ENCODE measurements around the gene CIP2A.

CIP2A gene

DNA sequence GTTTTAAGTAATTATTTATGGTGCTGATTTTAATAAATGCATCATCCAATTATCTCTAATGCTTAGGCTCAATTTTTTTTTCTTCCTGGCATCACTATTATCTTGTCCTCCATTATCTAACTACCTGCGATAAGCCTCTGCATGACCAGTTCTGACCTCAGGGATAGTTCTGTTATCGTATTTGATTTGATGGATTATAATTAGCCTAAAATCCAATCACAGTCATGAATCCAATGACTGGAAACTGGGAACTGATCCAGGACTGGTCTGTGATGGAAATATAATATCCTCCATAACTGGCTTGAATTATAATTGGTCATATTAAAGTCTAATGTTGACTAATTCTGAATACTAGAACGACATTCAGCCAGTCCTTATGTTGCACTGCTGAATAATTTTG is 80.0 kb downstream of the CIP2A start:
- DNase-seq, result no peak

DNA sequence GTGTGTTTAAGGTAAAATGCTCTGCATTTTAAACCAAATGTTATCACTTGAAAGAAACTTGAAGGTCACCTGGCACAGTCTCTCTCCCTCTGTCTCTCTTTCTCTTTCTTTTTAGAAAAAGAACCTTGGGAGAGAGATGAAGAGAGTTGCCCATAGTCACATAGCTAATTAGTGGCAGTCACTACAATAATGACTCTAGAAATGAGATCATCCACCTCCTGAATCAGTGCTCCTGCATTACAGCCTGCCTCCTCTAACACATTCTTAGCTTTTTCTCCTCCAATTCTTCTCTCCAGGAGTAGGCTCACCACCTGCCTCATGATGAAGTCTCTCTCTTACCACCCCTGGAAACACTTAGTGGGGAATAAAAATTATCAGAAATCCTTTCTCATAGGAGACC is 81.3 kb downstream of the CIP2A start:
- DNase-seq, result no peak

DNA sequence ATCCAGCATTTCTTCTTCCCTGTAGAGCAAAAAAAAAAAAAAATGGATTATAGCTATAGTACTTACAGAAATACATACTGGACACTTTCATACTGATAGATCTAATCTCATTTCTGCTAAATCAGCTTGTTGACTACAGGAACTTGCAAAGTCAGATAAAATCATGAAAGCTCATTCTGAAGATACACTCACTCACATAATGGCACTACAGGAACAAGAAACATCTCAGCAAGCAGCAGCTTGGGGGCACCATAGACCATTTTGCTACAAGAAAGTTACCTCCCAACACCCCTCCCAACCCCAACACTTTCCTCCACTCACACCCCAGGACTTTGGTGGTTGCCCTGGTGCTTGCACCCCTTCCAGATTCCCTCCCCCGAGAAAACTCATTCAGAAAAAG is 83.4 kb downstream of the CIP2A start:
- no peak for DNase-seq

DNA sequence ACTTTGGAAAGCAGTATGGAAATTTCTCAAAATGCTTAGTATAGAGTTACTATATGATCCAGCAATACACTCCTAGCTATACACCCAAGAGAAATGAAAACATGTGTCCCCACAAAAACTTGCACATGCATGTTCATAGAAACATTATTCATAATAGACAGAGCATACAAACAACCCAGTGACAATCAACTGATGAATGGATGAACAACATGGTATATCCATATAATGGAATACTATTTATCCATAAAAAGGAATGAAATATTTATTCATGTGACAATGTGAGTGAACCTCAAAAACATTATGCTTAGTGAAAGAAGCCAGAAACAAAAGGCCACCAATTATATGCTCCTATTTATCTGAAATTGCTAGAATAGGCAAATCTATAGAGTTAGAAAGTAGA is 85.5 kb downstream of the CIP2A start:
- no peak for DNase-seq

DNA sequence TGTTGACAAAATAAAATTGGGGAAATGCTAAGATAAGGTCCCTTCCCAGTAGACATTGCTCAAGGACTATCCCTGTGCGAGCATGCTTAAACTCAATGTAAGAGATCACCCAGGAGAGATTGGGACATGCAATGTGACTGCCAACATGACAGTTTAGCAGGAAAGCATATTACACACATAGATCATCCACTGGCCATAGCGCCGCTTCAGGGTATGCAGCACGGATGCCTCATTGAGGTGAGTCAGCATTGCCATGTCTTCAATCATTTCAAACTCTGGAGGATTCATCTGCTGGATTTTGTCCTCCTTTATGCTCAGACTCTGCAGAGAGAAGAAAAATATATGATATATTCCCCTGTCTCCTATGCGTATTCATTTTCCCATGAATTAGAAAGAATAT is 87.7 kb downstream of the CIP2A start:
- DNase-seq, result no peak

DNA sequence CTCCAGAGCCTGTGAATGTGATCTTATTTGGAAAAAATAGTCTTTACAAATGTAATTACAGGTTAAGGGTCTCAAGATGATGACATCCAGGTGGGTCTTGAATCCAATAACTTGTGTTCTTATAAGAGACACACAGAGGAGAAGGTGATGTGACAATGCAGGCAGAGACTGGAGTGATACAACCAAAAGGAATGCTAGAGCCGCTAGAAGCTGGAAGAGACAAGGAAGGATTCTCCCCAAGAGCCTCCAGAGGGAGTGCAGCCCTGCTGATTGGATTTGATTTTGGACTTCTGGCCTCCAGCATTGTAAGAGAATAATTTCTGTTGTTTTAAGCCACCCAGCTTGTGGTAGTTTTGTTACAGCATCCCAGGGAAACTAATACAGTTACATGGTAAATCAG is 88.5 kb downstream of the CIP2A start:
- DNase-seq, result no peak
